Kidney (tissue), 14 donors: ENCODE results near the gene TMEM184A. TPM values are rescaled to one million over a fixed set of nuclear protein-coding genes. Genes with fewer than 3 reads are reported as not detected.

Experiments
- DNase-seq, 5 donors: peaks; one replicate each; pipeline ENCODE4 v3.0.0-alpha.2; 2013 to 2020
- FAIRE-seq: peaks from 2 replicates; lab custom pipeline; 2012; peaks lifted over from hg19 to GRCh38; lab: Jason Lieb, UNC
- H3K27ac ChIP-seq, 2 donors: one replicate each; pipeline ENCODE4 v1.7.0; 2013; ENCODE audit warnings: low read depth in 2 of 2, low read length in 2 of 2, inconsistent platforms in 1 of 2
- H3K27me3 ChIP-seq: one replicate; pipeline ENCODE4 v1.7.1; 2013; ENCODE audit warnings: low read length, inconsistent platforms; ENCODE audit not compliant: control insufficient read depth, insufficient read depth
- H3K36me3 ChIP-seq, 3 donors: one replicate each; pipeline versions ENCODE4 v1.7.0 to v1.7.1; 2013; ENCODE audit warnings: low read length in 3 of 3, control low read depth in 1 of 3, inconsistent platforms in 1 of 3; ENCODE audit not compliant: insufficient read depth in 3 of 3, control insufficient read depth in 2 of 3
- H3K4me1 ChIP-seq, 3 donors: one replicate each; pipeline versions ENCODE4 v1.7.0 to v1.7.1; 2013; ENCODE audit warnings: low read length in 3 of 3, inconsistent platforms in 1 of 3, low read depth in 1 of 3; ENCODE audit not compliant: control insufficient read depth in 2 of 3, insufficient read depth in 2 of 3
- H3K4me3 ChIP-seq, 3 donors: one replicate each; pipeline versions ENCODE4 v1.7.0 to v1.8.1; 2013; ENCODE audit warnings: low read length in 3 of 3, control low read depth in 1 of 3, inconsistent platforms in 1 of 3
- H3K9ac ChIP-seq, 3 donors: one replicate each; pipeline versions ENCODE4 v1.7.0 to v1.7.1; 2013; ENCODE audit warnings: low read length in 3 of 3, control low read depth in 1 of 3, inconsistent platforms in 1 of 3
- H3K9me3 ChIP-seq, 3 donors: one replicate each; pipeline versions ENCODE4 v1.7.0 to v1.7.1; 2013; ENCODE audit warnings: low read length in 3 of 3, control low read depth in 1 of 3, inconsistent platforms in 1 of 3; ENCODE audit not compliant: control insufficient read depth in 2 of 3, insufficient read depth in 1 of 3
- CTCF ChIP-seq: IDR thresholded peaks from 3 replicates; pipeline ENCODE4 v1.5.1; 2012; ENCODE audit warnings: mild to moderate bottlenecking, moderate library complexity, borderline replicate concordance; ENCODE audit not compliant: insufficient read depth; ENCODE audit errors: extremely low read depth
- intact Hi-C: fragments of 100-400 bp; cut with DNase I; formaldehyde crosslinking; loops from one replicate; pipeline ENCODE4 v1.11.1; 2022
- polyA plus RNA-seq: library from polyadenylated mRNA; stranded (reverse); fragments of 350-450 nt; fragmentation: Illumina TruSeq; extraction: RNeasy Lipid Tissue Mini Kit (QIAGEN cat#74804); gene quantifications from one replicate; pipeline ENCODE4 v1.2.3, GENCODE V29; 2014; ENCODE audit warnings: low read depth, low replicate concordance; ENCODE audit not compliant: insufficient read depth
- total RNA-seq: library from RNA; stranded (reverse); fragmentation: NEBNext Ultra II Directional; extraction: Animal tissue kit (Norgen Biotek cat#: 25700); gene quantifications from one replicate; pipeline ENCODE4 v1.2.1, GENCODE V29; 2021
- donor health status: control.
- donor health status: control.
- donor health status: control.
- donor health status: control.
- donor health status: control.
- donor health status: DM: yes; HTN: yes; CAD: no.
- donor health status: Normal renal cell carcinoma (clear cell type).

TMEM184A gene
- total and polyA plus RNA-seq, 2 donors from 2014 or later, result 6.8 to 11.0 TPM

GRCh38 chr7:1492640-1493039, 63.4 kb downstream of the TMEM184A start:
- Histone ChIP-seq H3K9ac (no peak overlapping the region), H3K36me3 (peaks cover 0 to 20% (median 14%) of the 10 kb centered on the region in 3 donors), H3K27ac (no peak overlapping the region), H3K9me3 (no peaks in the 10 kb centered on the region), H3K4me1 (no peaks in the 10 kb centered on the region), H3K4me3 (no peak overlapping the region), H3K27me3 (no peaks in the 10 kb centered on the region)
- no peak for TF ChIP-seq CTCF
- DNase-seq (no peak), FAIRE-seq (no peak)
- intact Hi-C loops, result no loop called here

Other genes starting within 250 kb of the TMEM184A start
- gene MICALL2, start 96.7 kb downstream of the TMEM184A start, total RNA-seq, result 53.4 TPM
- 16.6 TPM for gene MICALL2, start 96.7 kb downstream of the TMEM184A start, polyA plus RNA-seq
- 91.3 TPM for gene INTS1, start 51.8 kb downstream of the TMEM184A start, total RNA-seq
- 62.8 TPM for gene INTS1, start 51.8 kb downstream of the TMEM184A start, polyA plus RNA-seq
- 37.0 TPM for gene MAFK, start 25.5 kb downstream of the TMEM184A start, total RNA-seq
- 12.9 TPM for gene MAFK, start 25.5 kb downstream of the TMEM184A start, polyA plus RNA-seq
- 29.7 TPM for gene PSMG3, start 13.8 kb upstream of the TMEM184A start, total RNA-seq
- gene PSMG3, start 13.8 kb upstream of the TMEM184A start, polyA plus RNA-seq, result 66.6 TPM
- 3.8 TPM for gene ELFN1, start 114.1 kb upstream of the TMEM184A start, total RNA-seq
- 3.5 TPM for gene ELFN1, start 114.1 kb upstream of the TMEM184A start, polyA plus RNA-seq